ENCODE measurements around the gene SYNPR.
"Not testable (repeated sequence)": the region's sequence is repeated elsewhere in the genome, so short reads cannot be mapped to it uniquely, and the experiment has no call there.

- TF ChIP-seq CTCF (IDR thresholded peaks at IDR 0.05; ENCODE audit: low read depth, low read length) = not testable (repeated sequence)
- TF ChIP-seq, protein P1, sequence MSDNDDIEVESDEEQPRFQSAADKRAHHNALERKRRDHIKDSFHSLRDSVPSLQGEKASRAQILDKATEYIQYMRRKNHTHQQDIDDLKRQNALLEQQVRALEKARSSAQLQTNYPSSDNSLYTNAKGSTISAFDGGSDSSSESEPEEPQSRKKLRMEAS (IDR thresholded peaks at IDR 0.05; ENCODE audit: low read depth, low read length) = not testable (repeated sequence)
Measured at GRCh38 chr3:63255819-63256218, 22.3 kb upstream of the SYNPR start.

All from NB4 (cell line).